ENCODE results near the gene CD207. TPM values are rescaled to one million over a fixed set of nuclear protein-coding genes. Genes with fewer than 3 reads are reported as not detected.
"Not testable (repeated sequence)": the region's sequence is repeated elsewhere in the genome, so short reads cannot be mapped to it uniquely, and the experiment has no call there.

Gene CD207
- total RNA-seq, 2 donors from 2014 or later, result 0.21 TPM; not detected in 1

DNA sequence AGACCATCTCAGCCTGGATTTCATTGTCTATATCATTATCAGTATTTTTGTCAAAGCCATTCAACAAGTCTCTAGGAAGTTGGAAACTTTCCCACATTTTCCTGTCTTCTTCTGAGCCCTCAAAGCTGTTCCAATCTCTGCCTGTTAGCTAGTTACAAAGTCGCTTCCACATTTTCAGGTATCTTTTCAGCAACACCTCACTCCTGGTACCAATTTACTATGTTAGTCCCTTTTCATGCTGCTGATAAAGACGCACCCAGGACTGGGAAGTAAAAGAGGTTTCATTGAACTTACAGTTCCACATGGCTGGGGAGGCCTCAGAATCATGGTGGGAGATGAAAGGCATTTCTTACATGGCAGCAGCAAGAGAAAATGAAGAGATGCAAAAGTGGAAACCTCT is 35.9 kb downstream of the CD207 start:
- DNase-seq, result no peak
- no peaks in the 10 kb centered on the region for H3K4me1 ChIP-seq
- intact Hi-C loops (cut with DNase I), result no loop called here
- TF ChIP-seq, protein P1, sequence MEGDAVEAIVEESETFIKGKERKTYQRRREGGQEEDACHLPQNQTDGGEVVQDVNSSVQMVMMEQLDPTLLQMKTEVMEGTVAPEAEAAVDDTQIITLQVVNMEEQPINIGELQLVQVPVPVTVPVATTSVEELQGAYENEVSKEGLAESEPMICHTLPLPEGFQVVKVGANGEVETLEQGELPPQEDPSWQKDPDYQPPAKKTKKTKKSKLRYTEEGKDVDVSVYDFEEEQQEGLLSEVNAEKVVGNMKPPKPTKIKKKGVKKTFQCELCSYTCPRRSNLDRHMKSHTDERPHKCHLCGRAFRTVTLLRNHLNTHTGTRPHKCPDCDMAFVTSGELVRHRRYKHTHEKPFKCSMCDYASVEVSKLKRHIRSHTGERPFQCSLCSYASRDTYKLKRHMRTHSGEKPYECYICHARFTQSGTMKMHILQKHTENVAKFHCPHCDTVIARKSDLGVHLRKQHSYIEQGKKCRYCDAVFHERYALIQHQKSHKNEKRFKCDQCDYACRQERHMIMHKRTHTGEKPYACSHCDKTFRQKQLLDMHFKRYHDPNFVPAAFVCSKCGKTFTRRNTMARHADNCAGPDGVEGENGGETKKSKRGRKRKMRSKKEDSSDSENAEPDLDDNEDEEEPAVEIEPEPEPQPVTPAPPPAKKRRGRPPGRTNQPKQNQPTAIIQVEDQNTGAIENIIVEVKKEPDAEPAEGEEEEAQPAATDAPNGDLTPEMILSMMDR (IDR thresholded peaks at IDR 0.05), result no peak
- H3K27ac ChIP-seq, result no peak overlapping the region
- no peaks in the 10 kb centered on the region for H3K9me3 ChIP-seq
- no peaks in the 10 kb centered on the region for H3K27me3 ChIP-seq
- H3K36me3 ChIP-seq, result no peaks in the 10 kb centered on the region
- no peak overlapping the region for H3K9ac ChIP-seq (ENCODE audit: low read depth in 2 of 2, low read length in 2 of 2)
- no peak overlapping the region for H3K4me3 ChIP-seq

GRCh38 chr2:70797996-70798395 is 37.6 kb downstream of the CD207 start:
- H3K4me3 ChIP-seq; H3K36me3 ChIP-seq; H3K9me3 ChIP-seq; DNase-seq; H3K27ac ChIP-seq; H3K9ac ChIP-seq (ENCODE audit: low read depth in 2 of 2, low read length in 2 of 2); H3K4me1 ChIP-seq; intact Hi-C loops (cut with DNase I); H3K27me3 ChIP-seq: not testable (repeated sequence)

DNA sequence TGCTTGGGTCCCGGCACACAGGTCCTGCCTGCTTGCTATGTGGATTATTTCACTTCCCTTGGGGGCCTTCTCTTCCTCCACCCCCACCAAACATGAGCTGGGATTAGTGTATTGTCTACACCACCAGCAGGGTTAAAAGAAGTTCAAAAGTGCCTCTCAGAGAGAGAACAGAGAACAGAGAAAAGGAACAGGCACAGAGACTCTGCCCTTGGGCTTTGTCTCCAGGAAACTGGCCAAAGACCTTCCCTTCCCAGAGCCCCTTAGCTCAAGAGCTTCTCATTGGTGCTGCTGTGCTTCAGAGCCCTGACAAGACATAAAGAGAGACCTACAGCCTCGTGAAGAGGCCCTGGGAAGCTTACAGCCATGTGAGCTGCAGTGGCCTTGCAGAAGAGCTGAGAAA is 38.1 kb downstream of the CD207 start:
- intact Hi-C loops (cut with DNase I), result no loop called here

DNA sequence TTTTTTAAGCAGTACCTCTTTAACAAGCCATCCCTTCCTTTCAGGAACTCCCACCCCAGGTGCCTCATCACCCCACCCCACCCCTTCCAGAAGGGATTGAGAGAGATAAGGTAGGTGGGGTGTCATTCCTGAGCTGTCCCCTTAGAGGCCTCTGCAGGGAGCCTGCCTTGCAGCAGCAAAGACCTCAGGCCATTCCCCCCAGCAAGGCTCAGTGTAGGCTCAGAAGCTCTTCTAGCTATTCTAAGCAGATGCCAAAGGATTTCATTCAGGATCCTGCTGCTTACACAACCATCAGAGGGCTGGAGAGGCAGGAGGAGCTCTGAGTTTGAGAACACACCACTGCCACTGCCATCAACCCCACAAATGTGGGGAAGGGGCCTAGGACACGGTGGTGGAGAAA is 39.4 kb downstream of the CD207 start:
- TF ChIP-seq, protein P1 (IDR thresholded peaks at IDR 0.05), result no peak
- Histone ChIP-seq H3K9ac (ENCODE audit: low read depth in 2 of 2, low read length in 2 of 2) (no peak overlapping the region), H3K27ac (no peak overlapping the region), H3K4me1 (no peaks in the 10 kb centered on the region), H3K4me3 (no peak overlapping the region), H3K27me3 (no peaks in the 10 kb centered on the region), H3K36me3 (no peaks in the 10 kb centered on the region), H3K9me3 (no peaks in the 10 kb centered on the region)
- DNase-seq, result no peak
- intact Hi-C loops (cut with DNase I), result no loop called here

More for the DNA sequence above, 38.1 kb downstream of the CD207 start:
- Histone ChIP-seq H3K27me3 (no peaks in the 10 kb centered on the region), H3K36me3 (no peaks in the 10 kb centered on the region), H3K4me1 (no peaks in the 10 kb centered on the region), H3K9ac (ENCODE audit: low read depth in 2 of 2, low read length in 2 of 2) (no peak overlapping the region), H3K9me3 (no peaks in the 10 kb centered on the region), H3K27ac (no peak overlapping the region), H3K4me3 (no peak overlapping the region)
- TF ChIP-seq, protein P1 (IDR thresholded peaks at IDR 0.05), result no peak
- DNase-seq, result no peak

DNA sequence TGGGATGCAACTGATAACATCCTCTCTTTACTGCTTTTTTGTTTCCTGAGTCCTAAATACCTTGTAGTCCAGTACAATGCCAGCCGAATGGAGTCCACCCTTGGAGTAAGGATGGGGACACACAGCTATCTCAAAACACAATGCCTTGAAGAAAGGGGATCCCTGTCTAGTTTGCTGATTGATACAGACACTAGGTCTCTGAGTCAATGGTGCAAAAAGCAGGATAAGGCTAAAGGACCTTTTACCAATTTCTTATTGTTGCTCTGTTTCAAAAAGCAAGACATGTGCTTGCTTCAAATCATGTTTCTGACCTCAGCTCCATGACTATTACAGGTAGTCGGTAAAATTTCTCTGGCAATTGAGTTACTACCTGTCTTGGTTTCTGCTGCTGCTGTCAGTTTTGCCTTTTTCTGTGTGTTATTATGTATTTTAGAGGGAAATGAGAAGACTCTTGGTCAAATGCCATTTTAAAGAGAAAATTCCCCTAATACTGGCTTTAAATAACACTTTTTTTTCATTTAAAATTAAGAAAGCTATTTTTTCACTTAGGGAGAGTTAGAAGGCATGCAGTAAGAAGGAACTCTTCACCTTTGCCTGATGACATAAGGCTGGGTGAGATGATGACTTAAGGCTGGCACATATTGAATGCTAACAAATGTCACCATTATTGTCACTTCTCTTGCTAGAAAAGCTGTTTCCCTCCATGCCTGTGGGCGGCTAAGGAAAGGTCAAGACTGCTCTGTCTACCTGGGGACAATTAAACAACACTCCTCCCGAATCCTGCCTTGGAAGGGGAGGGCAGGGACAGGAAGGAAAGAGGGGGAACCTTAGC is 40.2 kb downstream of the CD207 start:
- peaks cover 5% of the 10 kb centered on the region for H3K27me3 ChIP-seq
- H3K4me3 ChIP-seq, result no peak overlapping the region
- intact Hi-C loops (cut with DNase I), result no loop called here
- no peaks in the 10 kb centered on the region for H3K4me1 ChIP-seq
- H3K9me3 ChIP-seq, result no peaks in the 10 kb centered on the region
- H3K9ac ChIP-seq (ENCODE audit: low read depth in 2 of 2, low read length in 2 of 2), result no peak overlapping the region
- DNase-seq, result no peak
- no peaks in the 10 kb centered on the region for H3K36me3 ChIP-seq
- H3K27ac ChIP-seq, result no peak overlapping the region
- TF ChIP-seq, protein P1 (IDR thresholded peaks at IDR 0.05), result no peak

- intact Hi-C loops (cut with DNase I), result no loop called here
- no peaks in the 10 kb centered on the region for H3K4me1 ChIP-seq
- H3K27me3 ChIP-seq, result peaks cover 15% of the 10 kb centered on the region
- H3K9me3 ChIP-seq, result no peaks in the 10 kb centered on the region
- H3K4me3 ChIP-seq, result no peak overlapping the region
- no peak overlapping the region for H3K9ac ChIP-seq (ENCODE audit: low read depth in 2 of 2, low read length in 2 of 2)
- TF ChIP-seq, protein P1 (IDR thresholded peaks at IDR 0.05), result no peak
- no peaks in the 10 kb centered on the region for H3K36me3 ChIP-seq
- H3K27ac ChIP-seq, result no peak overlapping the region
- no peak for DNase-seq
Measured at GRCh38 chr2:70793450-70793849, 42.2 kb downstream of the CD207 start.

Data from colonic mucosa (tissue), 4 donors.